ENCODE results near the gene C1QL4.
"Not testable (repeated sequence)": the region's sequence is repeated elsewhere in the genome, so short reads cannot be mapped to it uniquely, and the experiment has no call there.

C1QL4 gene

GRCh38 chr12:49333778-49334177 lies 3.2 kb downstream of the C1QL4 start:
- DNase-seq (ENCODE audit: low read depth, low spot score), result not testable (repeated sequence)

- no peak for DNase-seq (ENCODE audit: low read depth, low spot score)
These were observed 4.1 kb downstream of the C1QL4 start for GRCh38 chr12:49332891-49333371.

GRCh38 chr12:49332441-49332861 lies 4.5 kb downstream of the C1QL4 start:
- DNase-seq (ENCODE audit: low read depth, low spot score), result no peak

DNA sequence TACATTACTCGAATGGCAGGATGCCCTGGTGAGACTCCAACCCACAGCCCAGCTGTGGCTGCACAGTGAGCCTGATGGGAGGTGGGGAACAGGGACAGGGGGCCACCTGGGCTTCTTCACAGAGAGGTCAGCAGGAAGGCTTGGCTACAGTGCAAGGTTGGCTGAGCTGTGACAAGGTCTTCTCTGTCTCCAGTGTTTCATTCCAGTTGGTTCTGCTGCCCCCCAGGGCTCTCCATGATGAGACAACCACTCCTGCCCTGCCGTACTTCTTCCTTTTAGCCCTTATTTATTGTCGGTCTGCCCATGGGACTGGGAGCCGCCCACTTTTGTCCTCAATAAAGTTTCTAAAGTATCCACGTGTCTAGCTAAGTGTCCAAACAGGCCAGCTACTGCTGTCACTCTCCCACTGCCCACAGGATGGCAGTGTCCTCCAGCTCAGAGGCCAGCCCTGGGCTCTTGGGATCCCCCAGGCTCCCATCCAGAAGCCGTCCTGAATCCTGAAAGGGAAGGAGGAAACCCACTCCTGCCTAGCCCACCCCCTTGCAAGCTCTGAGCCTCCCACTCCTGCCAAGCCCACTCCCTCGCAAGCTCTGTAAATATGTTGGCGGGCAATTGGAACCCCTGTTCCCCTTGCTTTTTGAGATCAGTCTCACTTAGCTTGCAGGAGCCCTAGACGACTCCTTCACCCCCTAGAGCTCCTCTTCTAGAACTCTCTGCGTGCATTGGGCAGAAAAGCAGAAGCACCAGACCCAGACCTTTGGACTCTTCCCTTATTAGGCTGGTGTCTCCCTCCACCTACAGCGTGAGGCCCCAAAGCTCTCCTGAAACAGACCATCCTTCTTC lies 5.4 kb downstream of the C1QL4 start:
- peak; percentile 46 for DNase-seq (ENCODE audit: low read depth, low spot score)

GRCh38 chr12:49330631-49331379 lies 6.2 kb downstream of the C1QL4 start:
- DNase-seq (ENCODE audit: low read depth, low spot score), result no peak

- DNase-seq (ENCODE audit: low read depth, low spot score), result no peak
These were observed 6.9 kb downstream of the C1QL4 start for GRCh38 chr12:49330032-49330619.

DNA sequence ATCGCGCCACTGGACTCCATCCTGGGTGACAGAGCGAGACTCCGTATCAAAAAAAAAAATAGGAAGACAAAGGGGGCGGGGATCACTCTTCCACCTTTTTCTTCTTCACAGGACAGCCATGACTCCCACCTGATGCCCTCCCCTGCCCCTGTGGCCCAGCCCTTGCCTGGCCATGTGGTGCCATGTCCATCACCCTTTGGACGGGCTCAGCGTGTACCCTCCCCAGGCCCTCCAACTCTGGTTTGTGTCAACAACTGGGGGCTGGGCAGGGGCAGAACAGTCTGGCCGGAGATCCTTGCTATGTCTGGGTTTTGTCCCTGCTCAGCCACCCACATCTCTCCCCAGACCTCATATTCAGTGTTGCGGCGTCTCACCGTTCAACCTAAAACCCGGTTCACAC lies 8.2 kb downstream of the C1QL4 start:
- DNase-seq (ENCODE audit: low read depth, low spot score), result no peak

DNA sequence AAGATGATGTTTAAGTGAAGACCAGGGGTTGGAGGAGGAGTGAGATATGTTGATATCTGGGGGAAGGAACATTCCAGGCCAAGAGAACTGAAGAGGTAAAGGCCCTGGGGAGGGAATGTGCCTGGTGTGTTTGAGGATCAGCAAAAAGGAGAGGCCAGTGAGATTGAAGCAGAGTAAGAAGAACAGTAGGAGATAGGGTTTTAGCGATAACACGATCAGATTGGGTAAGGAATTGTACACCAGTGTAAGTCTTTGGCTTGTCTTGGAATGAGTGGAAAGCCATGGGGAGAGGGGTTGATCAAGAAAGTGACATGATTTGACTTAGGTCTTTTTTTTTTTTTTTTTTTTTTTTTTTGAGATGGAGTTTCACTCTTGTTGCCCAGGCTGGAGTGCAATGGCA lies 9.1 kb downstream of the C1QL4 start:
- DNase-seq (ENCODE audit: low read depth, low spot score), result no peak

GRCh38 chr12:49327368-49327767 lies 9.6 kb downstream of the C1QL4 start:
- DNase-seq (ENCODE audit: low read depth, low spot score), result no peak

GRCh38 chr12:49325606-49326005 lies 11.4 kb downstream of the C1QL4 start:
- no peak for DNase-seq (ENCODE audit: low read depth, low spot score)

DNA sequence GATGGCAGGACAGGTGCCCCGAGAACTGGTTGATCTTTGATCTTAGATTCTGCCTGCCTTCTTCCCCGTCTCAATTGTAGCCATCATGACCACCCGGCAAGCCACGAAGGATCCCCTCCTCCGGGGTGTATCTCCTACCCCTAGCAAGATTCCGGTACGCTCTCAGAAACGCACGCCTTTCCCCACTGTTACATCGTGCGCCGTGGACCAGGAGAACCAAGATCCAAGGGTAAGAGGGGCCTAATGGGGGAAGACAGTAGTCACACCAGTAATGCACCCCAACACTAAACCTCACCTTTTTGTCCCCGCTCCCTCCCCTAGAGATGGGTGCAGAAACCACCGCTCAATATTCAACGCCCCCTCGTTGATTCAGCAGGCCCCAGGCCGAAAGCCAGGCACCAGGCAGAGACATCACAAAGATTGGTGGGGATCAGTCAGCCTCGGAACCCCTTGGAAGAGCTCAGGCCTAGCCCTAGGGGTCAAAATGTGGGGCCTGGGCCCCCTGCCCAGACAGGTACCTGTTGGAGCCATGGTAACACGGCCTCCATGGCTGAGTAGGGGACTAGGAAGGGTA lies 13.4 kb downstream of the C1QL4 start:
- DNase-seq (ENCODE audit: low read depth, low spot score), result no peak

GRCh38 chr12:49322708-49323523 lies 14.1 kb downstream of the C1QL4 start, which contains the start of gene TROAP:
Gene TROAP (plus strand): TSS chr12:49323255. CDS start chr12:49323609, 354 bp downstream.
- peak; percentile 95 for DNase-seq (ENCODE audit: low read depth, low spot score)

- no peak for DNase-seq (ENCODE audit: low read depth, low spot score)
These were observed 14.7 kb downstream of the C1QL4 start for GRCh38 chr12:49322367-49322707.

- not testable (repeated sequence) for DNase-seq (ENCODE audit: low read depth, low spot score)
These were observed 16.4 kb downstream of the C1QL4 start for GRCh38 chr12:49320411-49321103.

DNA sequence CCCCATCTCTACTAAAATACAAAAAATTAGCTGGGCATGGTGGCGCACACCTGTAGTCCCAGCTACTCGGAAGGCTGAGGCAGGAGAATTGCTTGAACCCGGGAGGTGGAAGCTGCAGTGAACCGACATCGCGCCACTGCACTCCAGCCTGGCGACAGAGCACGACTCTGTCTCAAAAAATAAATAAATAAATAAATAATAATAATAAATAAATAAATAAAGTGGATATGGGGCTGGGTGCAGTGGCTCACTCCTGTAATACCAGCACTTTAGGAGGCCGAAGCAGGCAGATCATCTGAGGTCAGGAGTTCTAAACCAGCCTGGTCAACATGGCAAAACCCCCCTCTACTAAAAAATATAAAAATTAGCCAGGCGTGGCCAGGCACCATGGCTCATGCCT lies 19.9 kb downstream of the C1QL4 start:
- not testable (repeated sequence) for DNase-seq (ENCODE audit: low read depth, low spot score)

DNA sequence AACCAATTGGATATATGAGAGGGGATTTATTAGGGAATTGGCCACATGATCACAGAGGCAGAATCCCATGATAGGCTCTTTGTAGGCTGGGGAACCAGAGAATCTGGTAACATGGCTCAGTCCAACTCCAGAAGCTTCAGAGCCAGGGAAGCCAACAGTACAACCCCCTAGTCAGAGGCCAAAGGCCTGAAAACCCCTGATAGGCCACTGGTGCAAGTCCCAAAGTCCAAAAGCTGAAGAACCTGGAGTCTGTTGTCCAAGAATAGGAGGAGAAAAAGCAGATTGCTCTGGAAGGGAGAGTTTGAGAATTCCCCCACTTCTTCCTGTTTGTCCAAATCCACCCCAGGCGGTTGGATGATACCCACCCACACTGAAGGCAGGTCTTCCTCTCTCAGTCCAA lies 22.2 kb downstream of the C1QL4 start:
- no peak for DNase-seq (ENCODE audit: low read depth, low spot score)

DNA sequence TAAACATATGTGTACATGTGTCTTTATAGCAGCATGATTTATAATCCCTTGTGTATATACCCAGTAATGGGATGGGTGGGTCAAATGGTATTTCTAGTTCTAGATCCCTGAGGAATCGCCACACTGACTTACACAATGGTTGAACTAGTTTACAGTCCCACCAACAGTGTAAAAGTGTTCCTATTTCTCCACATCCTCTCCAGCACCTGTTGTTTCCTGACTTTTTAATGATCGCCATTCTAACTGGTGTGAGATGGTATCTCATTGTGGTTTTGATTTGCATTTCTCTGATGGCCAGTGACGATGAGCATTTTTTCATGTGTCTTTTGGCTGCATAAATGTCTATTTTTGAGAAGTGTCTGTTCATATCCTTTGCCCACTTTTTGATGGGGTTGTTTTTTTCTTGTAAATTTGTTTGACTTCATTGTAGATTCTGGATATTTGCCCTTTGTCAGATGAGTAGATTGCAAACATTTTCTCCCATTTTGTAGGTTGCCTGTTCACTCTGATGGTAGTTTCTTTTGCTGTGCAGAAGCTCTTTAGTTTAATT lies 26.5 kb downstream of the C1QL4 start:
- DNase-seq (ENCODE audit: low read depth, low spot score), result not testable (repeated sequence)

DNA sequence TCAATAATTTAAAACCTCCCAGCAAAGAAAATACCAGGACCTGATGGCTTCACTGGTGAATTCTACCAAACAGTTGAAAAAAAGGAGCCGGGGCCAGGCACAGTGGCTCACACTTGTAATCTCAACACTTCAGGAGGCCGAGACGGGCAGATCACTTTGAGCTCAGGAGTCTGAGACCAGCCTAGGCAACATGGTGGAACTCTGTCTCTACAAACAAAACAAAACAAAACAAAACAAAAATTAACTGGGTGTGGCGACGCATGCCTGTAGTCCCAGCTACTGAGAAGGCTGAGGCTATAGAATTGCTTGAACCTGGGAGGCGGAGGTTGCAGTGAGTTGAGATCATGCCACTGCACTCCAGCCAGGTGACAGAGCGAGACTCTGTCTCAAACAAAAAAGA lies 27.6 kb downstream of the C1QL4 start:
- DNase-seq (ENCODE audit: low read depth, low spot score), result no peak

GRCh38 chr12:49305762-49306510 lies 31.1 kb downstream of the C1QL4 start:
- DNase-seq (ENCODE audit: low read depth, low spot score), result no peak

Data from smooth muscle cell of the brain vasculature (primary cell).